CD4-positive, alpha-beta T cell (primary cell): ENCODE results near the gene LTBP2. TPM values are rescaled to one million over a fixed set of nuclear protein-coding genes. Genes with fewer than 3 reads are reported as not detected.

Source experiments
- ATAC-seq: fragments of 200-7000 bp; cut with Tn5 transposase; one replicate; pipeline ENCODE4 v1.10.0; 2022; ENCODE audit warnings: mild to moderate bottlenecking; ENCODE audit not compliant: poor library complexity
- CTCF ChIA-PET: fragments of 350-600 bp; sonication (Branson Sonifier 250); formaldehyde crosslinking; loops from one replicate; lab custom pipeline; 2021; ENCODE audit warnings: antibody characterized with exemption, inconsistent platforms; lab: Charles Lee
- POLR2A ChIA-PET: fragments of 350-600 bp; sonication (Branson Sonifier 250); formaldehyde crosslinking; loops from one replicate; lab custom pipeline; 2021; ENCODE audit warnings: antibody characterized with exemption, inconsistent platforms; lab: Charles Lee
- DNase-seq, 14 experiments: peaks; one replicate each; pipeline ENCODE4 v3.0.0-alpha.2; 2013 to 2020; ENCODE audit warnings: mixed read lengths in 2 of 14
- H3K27ac ChIP-seq, 2 donors: one replicate each; pipeline versions ENCODE4 v1.5.1 to v1.7.0; 2013; ENCODE audit warnings: low read length in 2 of 2, low read depth in 1 of 2, mild to moderate bottlenecking in 1 of 2
- H3K27me3 ChIP-seq, 2 experiments: 1 replicate in 1 of 2; 2 replicates in 1 of 2; pipeline versions ENCODE4 v1.6.1 to v1.7.0; 2013; ENCODE audit warnings: low read length in 2 of 2, control low read depth in 1 of 2, mild to moderate bottlenecking in 1 of 2, moderate library complexity in 1 of 2; ENCODE audit not compliant: insufficient read depth in 2 of 2, control insufficient read depth in 1 of 2
- H3K36me3 ChIP-seq: one replicate; pipeline ENCODE4 v1.6.1; 2013; ENCODE audit warnings: low read length, control low read depth; ENCODE audit not compliant: insufficient read depth
- H3K4me1 ChIP-seq: one replicate; pipeline ENCODE4 v1.6.1; 2013; ENCODE audit warnings: low read length, control low read depth; ENCODE audit not compliant: insufficient read depth
- H3K4me3 ChIP-seq: one replicate; pipeline ENCODE4 v1.5.1; 2013; ENCODE audit warnings: mild to moderate bottlenecking, low read length, moderate library complexity
- H3K9me3 ChIP-seq, 2 experiments: 1 replicate in 1 of 2; 2 replicates in 1 of 2; pipeline versions ENCODE4 v1.6.1 to v1.7.0; 2013; ENCODE audit warnings: low read length in 2 of 2, mild to moderate bottlenecking in 2 of 2, control low read depth in 1 of 2, moderate library complexity in 1 of 2; ENCODE audit not compliant: control insufficient read depth in 1 of 2, insufficient read depth in 1 of 2
- H3K27ac Mint-ChIP-seq: one replicate; pipeline ENCODE4 v1.8.0; 2020; ENCODE audit warnings: mixed read lengths
- H3K27me3 Mint-ChIP-seq: one replicate; pipeline ENCODE4 v1.8.0; 2021; ENCODE audit warnings: mixed read lengths
- H3K36me3 Mint-ChIP-seq: one replicate; pipeline ENCODE4 v1.8.0; 2021; ENCODE audit warnings: low read depth, mixed read lengths
- H3K4me1 Mint-ChIP-seq: one replicate; pipeline ENCODE4 v1.8.0; 2021; ENCODE audit warnings: low read depth, mixed read lengths
- H3K4me3 Mint-ChIP-seq: one replicate; pipeline ENCODE4 v1.8.0; 2020; ENCODE audit warnings: mild to moderate bottlenecking, mixed read lengths
- H3K9me3 Mint-ChIP-seq: one replicate; pipeline ENCODE4 v1.8.0; 2020; ENCODE audit warnings: mixed read lengths
- intact Hi-C, 2 experiments: fragments of 100-400 bp; cut with DNase I in 1 of 2; cut with micrococcal nuclease in 1 of 2; formaldehyde crosslinking; loops; one replicate each; pipeline versions ENCODE4 v1.15.1 to v1.9.0; 2023 to 2025; cut with DNase I, micrococcal nuclease
- total RNA-seq, 174 experiments: library from RNA in 2 of 174; stranded (reverse) in 2 of 174; gene quantifications; one replicate each; pipeline ENCODE4 v1.2.3 and lab custom pipeline; 2021 to 2026
- TF ChIP-seq, protein P1 (sequence below): fragments of 200-600 bp; IDR thresholded peaks from one replicate; pipeline ENCODE4 v1.8.0; 2022; ENCODE audit warnings: antibody characterized with exemption, mild to moderate bottlenecking

Gene LTBP2
- total RNA-seq, 2 experiments from 2014 or later = 0.45 to 0.47 TPM

DNA sequence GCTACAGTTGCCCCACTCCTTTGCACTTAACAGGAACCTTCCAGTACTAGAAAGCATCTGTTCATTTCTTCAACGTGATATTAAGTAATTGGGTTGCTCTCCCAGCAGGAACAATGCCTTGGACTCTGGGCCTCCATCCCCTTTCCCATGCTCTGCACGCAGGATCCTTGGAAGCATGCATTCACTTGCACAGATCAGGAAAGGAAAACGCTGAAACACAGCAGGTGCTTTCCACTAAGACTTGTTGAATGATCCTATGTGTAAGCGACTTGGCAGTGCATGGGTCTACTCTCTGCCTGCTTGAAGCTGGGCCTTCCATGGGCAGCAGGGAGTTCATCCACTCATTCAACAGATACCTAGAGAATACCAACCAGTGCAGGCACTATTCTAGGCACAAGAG lies 2.3 kb downstream of the LTBP2 start:
- no peaks in the 10 kb centered on the region for H3K9me3 ChIP-seq
- intact Hi-C loops = loop anchor here (1.0 to 5.0 kb wide), 5 partner anchors 103 to 1368 kb away; partner anchors contain the start of genes AREL1 (in 1 of the 2), FCF1 (in 1 of the 2), ISCA2 (in 1 of the 2) and NPC2 (in 1 of the 2)
- Mint-ChIP-seq H3K27ac (no peak overlapping the region), H3K4me1 (peaks cover 27% of the 10 kb centered on the region), H3K4me3 (peak overlapping the region; percentile 59), H3K36me3 (no peaks in the 10 kb centered on the region), H3K9me3 (no peaks in the 10 kb centered on the region), H3K27me3 (peaks cover 9% of the 10 kb centered on the region)
- H3K27me3 ChIP-seq = no peaks in the 10 kb centered on the region
- CTCF ChIA-PET = interaction anchor here (1.1 to 1.8 kb wide), 15 partner anchors 9 to 228 kb away, joined by 3 to 33 read pairs (median 5); partner anchors contain the start of gene YLPM1
- no peaks in the 10 kb centered on the region for H3K36me3 ChIP-seq
- POLR2A ChIA-PET = interaction anchor here (1.1 to 1.5 kb wide), 5 partner anchors 9 to 226 kb away, joined by 3 to 21 read pairs (median 5); partner anchors contain the start of gene YLPM1
- TF ChIP-seq, protein P1, sequence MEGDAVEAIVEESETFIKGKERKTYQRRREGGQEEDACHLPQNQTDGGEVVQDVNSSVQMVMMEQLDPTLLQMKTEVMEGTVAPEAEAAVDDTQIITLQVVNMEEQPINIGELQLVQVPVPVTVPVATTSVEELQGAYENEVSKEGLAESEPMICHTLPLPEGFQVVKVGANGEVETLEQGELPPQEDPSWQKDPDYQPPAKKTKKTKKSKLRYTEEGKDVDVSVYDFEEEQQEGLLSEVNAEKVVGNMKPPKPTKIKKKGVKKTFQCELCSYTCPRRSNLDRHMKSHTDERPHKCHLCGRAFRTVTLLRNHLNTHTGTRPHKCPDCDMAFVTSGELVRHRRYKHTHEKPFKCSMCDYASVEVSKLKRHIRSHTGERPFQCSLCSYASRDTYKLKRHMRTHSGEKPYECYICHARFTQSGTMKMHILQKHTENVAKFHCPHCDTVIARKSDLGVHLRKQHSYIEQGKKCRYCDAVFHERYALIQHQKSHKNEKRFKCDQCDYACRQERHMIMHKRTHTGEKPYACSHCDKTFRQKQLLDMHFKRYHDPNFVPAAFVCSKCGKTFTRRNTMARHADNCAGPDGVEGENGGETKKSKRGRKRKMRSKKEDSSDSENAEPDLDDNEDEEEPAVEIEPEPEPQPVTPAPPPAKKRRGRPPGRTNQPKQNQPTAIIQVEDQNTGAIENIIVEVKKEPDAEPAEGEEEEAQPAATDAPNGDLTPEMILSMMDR = no peak
- DNase-seq = no peak
- no peak overlapping the region for H3K4me3 ChIP-seq
- H3K4me1 ChIP-seq = peaks cover 37% of the 10 kb centered on the region
- no peak for ATAC-seq
- no peak overlapping the region for H3K27ac ChIP-seq

- peak; percentile 75 to 94 (median 86) for DNase-seq
- Histone ChIP-seq H3K36me3 (no peaks in the 10 kb centered on the region), H3K9me3 (no peaks in the 10 kb centered on the region), H3K4me3 (no peak overlapping the region), H3K4me1 (peaks cover 32% of the 10 kb centered on the region), H3K27me3 (no peaks in the 10 kb centered on the region), H3K27ac (no peak overlapping the region)
- peak overlapping the region; percentile 17 for H3K27ac Mint-ChIP-seq
- H3K4me3 Mint-ChIP-seq = peak overlapping the region; percentile 84
- ChIA-PET CTCF (interaction anchor here (0.6 to 1.8 kb wide), 34 partner anchors 10 to 479 kb away, joined by 3 to 33 read pairs (median 4); partner anchors contain the start of genes AREL1, FCF1 and YLPM1), POLR2A (interaction anchor here (0.7 to 1.5 kb wide), 8 partner anchors 10 to 227 kb away, joined by 3 to 21 read pairs (median 4); partner anchors contain the start of gene YLPM1)
- no peaks in the 10 kb centered on the region for H3K36me3 Mint-ChIP-seq
- no peaks in the 10 kb centered on the region for H3K9me3 Mint-ChIP-seq
- H3K4me1 Mint-ChIP-seq = peaks cover 27% of the 10 kb centered on the region
- intact Hi-C loops = loop anchor here (1.0 to 5.0 kb wide), 4 partner anchors 104 to 296 kb away; partner anchors contain the start of genes AREL1 (in 1 of the 2), FCF1 (in 1 of the 2), ISCA2 (in 1 of the 2) and NPC2 (in 1 of the 2)
- H3K27me3 Mint-ChIP-seq = peaks cover 9% of the 10 kb centered on the region
- TF ChIP-seq, protein P1 = peak; percentile 99
- ATAC-seq = peak; percentile 68
Observed at GRCh38 chr14:74608959-74609611, 3.0 kb downstream of the LTBP2 start.

- no peak overlapping the region for H3K27ac ChIP-seq
- Mint-ChIP-seq H3K9me3 (no peaks in the 10 kb centered on the region), H3K27me3 (peaks cover 6% of the 10 kb centered on the region), H3K4me3 (no peak overlapping the region), H3K27ac (no peak overlapping the region), H3K4me1 (peaks cover 21% of the 10 kb centered on the region), H3K36me3 (no peaks in the 10 kb centered on the region)
- H3K9me3 ChIP-seq = no peaks in the 10 kb centered on the region
- peaks cover 16% of the 10 kb centered on the region for H3K4me1 ChIP-seq
- DNase-seq = no peak
- H3K27me3 ChIP-seq = no peaks in the 10 kb centered on the region
- intact Hi-C loops = loop anchor here in 1 of 2 experiments (2.0 to 5.0 kb wide), 2 partner anchors 114 to 296 kb away; partner anchors contain the start of genes ISCA2 and NPC2
- H3K36me3 ChIP-seq = no peaks in the 10 kb centered on the region
- no peak for ATAC-seq
- POLR2A ChIA-PET = no interaction called here
- TF ChIP-seq, protein P1 = no peak
- H3K4me3 ChIP-seq = no peak overlapping the region
- CTCF ChIA-PET = no interaction called here
Observed at GRCh38 chr14:74606727-74607126, 5.3 kb downstream of the LTBP2 start.
